DND-41 (cell line): Measurements from ENCODE around the gene ASXL1.

Experiments used
- ATAC-seq: fragments of 200-7000 bp; cut with Tn5 transposase; 3 replicates; pipeline ENCODE4 v1.9.1; 2021; ENCODE audit warnings: low read depth; ENCODE audit not compliant: insufficient read depth
- DNase-seq: peaks from one replicate; pipeline ENCODE4 v3.0.0-alpha.2; 2020
- H2AFZ ChIP-seq: 2 replicates; pipeline ENCODE4 v1.6.0; 2012; ENCODE audit warnings: low read depth, low read length
- H3K27ac ChIP-seq: 2 replicates; pipeline ENCODE4 v1.5.1; 2012; ENCODE audit warnings: low read length, inconsistent platforms
- H3K27me3 ChIP-seq: fragments of 200-600 bp; sonication (generic); 2 replicates; pipeline ENCODE4 v1.6.0; 2012; ENCODE audit warnings: low read length, mild to moderate bottlenecking, inconsistent platforms; ENCODE audit not compliant: insufficient read depth, poor library complexity
- H3K36me3 ChIP-seq: 2 replicates; pipeline ENCODE4 v1.5.1; 2012; ENCODE audit warnings: low read length, inconsistent platforms; ENCODE audit not compliant: insufficient read depth
- H3K4me1 ChIP-seq: 2 replicates; pipeline ENCODE4 v1.5.1; 2012; ENCODE audit warnings: mild to moderate bottlenecking, low read length; ENCODE audit not compliant: insufficient read depth
- H3K4me2 ChIP-seq: 2 replicates; pipeline ENCODE4 v1.6.0; 2012; ENCODE audit warnings: mild to moderate bottlenecking, moderate library complexity, low read length, inconsistent platforms; ENCODE audit not compliant: insufficient read depth
- H3K4me3 ChIP-seq, 2 experiments: fragments of 200-600 bp in 1 of 2; shearing (Covaris generic) in 1 of 2; 2 replicates each; pipeline ENCODE4 v1.5.1; 2012 to 2016; ENCODE audit warnings: inconsistent platforms in 2 of 2, low read length in 2 of 2, mild to moderate bottlenecking in 2 of 2, low read depth in 1 of 2, moderate library complexity in 1 of 2
- H3K79me2 ChIP-seq: 2 replicates; pipeline ENCODE4 v1.6.0; 2012; ENCODE audit warnings: low read length, inconsistent platforms; ENCODE audit not compliant: insufficient read depth
- H3K9ac ChIP-seq: 2 replicates; pipeline ENCODE4 v1.6.0; 2012; ENCODE audit warnings: low read depth, mild to moderate bottlenecking, inconsistent platforms, low read length, moderate library complexity
- H3K9me3 ChIP-seq: 2 replicates; pipeline ENCODE4 v1.5.1; 2012; ENCODE audit warnings: low read length, moderate library complexity, mild to moderate bottlenecking, inconsistent platforms; ENCODE audit not compliant: insufficient read depth, severe bottlenecking
- H4K20me1 ChIP-seq: 2 replicates; pipeline ENCODE4 v1.6.0; 2012; ENCODE audit warnings: low read length; ENCODE audit not compliant: insufficient read depth
- EZH2 ChIP-seq: IDR thresholded peaks from 3 replicates; pipeline ENCODE4 v1.6.1; 2012; ENCODE audit warnings: borderline replicate concordance, low read depth, mild to moderate bottlenecking, moderate library complexity, low read length, inconsistent platforms; ENCODE audit not compliant: severe bottlenecking
- TF ChIP-seq, protein P1 (sequence below): IDR thresholded peaks from 2 replicates; pipeline ENCODE4 v1.5.1; 2012; ENCODE audit warnings: borderline replicate concordance, low read length, moderate library complexity, mild to moderate bottlenecking; ENCODE audit not compliant: poor library complexity, severe bottlenecking; ENCODE audit errors: extremely low read depth

ASXL1 gene

DNA sequence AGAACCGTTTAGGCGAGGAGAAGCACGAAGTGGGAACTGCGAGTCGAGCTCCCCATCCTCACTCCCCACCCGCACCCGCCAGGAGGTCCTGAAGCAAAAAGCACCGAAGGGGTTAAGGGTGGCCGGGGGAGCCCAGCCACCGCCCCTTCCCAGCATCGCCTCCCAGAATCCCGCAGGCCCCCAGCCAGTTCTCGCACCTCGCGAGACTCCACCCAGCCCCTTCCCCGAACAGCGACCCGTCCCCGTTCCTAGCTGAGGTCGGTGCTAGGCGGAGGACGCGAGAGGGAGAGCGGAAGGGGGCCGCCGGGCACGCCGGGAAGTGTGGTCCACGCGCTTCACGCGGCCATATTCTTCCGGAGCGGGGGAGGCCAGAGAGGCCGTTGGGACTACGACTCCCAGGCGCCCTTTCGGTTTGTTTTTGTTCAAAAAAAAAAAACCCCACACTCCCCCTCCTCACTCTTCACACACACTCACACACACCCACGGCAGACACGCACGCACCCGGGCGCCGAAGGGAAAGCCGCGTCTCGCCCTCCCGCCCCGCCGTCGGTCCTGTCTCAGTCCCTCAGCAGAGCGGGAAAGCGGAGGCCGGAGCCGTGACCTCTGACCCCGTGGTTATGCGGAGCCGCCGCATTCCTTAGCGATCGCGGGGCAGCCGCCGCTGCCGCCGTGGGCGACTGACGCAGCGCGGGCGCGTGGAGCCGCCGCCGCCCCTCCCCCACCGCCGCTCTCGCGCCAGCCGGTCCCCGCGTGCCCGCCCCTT, at the start of gene ASXL1:
ASXL1 (plus strand) TSS at position 463 of the 763 bp plus-strand sequence. CDS start 445 bp downstream, outside the sequence.
- ATAC-seq (peak; percentile 95), DNase-seq (peak; percentile 100)
- no peak for TF ChIP-seq EZH2
- TF ChIP-seq, protein P1, sequence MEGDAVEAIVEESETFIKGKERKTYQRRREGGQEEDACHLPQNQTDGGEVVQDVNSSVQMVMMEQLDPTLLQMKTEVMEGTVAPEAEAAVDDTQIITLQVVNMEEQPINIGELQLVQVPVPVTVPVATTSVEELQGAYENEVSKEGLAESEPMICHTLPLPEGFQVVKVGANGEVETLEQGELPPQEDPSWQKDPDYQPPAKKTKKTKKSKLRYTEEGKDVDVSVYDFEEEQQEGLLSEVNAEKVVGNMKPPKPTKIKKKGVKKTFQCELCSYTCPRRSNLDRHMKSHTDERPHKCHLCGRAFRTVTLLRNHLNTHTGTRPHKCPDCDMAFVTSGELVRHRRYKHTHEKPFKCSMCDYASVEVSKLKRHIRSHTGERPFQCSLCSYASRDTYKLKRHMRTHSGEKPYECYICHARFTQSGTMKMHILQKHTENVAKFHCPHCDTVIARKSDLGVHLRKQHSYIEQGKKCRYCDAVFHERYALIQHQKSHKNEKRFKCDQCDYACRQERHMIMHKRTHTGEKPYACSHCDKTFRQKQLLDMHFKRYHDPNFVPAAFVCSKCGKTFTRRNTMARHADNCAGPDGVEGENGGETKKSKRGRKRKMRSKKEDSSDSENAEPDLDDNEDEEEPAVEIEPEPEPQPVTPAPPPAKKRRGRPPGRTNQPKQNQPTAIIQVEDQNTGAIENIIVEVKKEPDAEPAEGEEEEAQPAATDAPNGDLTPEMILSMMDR, result no peak
- Histone ChIP-seq H3K9ac (peak within 1 kb of the TSS; percentile 91), H3K79me2 (peaks cover 55% of the 10 kb centered on the region), H2AFZ (peak within 1 kb of the TSS; percentile 99), H3K4me3 (peak within 1 kb of the TSS; percentile 80 to 91), H3K4me2 (peak within 1 kb of the TSS; percentile 92), H4K20me1 (peaks cover 39% of the 10 kb centered on the region), H3K27ac (peak within 1 kb of the TSS; percentile 98), H3K27me3 (no peaks in the 10 kb centered on the region), H3K36me3 (peaks cover 18% of the 10 kb centered on the region), H3K4me1 (peaks cover 42% of the 10 kb centered on the region), H3K9me3 (no peaks in the 10 kb centered on the region)

DNA sequence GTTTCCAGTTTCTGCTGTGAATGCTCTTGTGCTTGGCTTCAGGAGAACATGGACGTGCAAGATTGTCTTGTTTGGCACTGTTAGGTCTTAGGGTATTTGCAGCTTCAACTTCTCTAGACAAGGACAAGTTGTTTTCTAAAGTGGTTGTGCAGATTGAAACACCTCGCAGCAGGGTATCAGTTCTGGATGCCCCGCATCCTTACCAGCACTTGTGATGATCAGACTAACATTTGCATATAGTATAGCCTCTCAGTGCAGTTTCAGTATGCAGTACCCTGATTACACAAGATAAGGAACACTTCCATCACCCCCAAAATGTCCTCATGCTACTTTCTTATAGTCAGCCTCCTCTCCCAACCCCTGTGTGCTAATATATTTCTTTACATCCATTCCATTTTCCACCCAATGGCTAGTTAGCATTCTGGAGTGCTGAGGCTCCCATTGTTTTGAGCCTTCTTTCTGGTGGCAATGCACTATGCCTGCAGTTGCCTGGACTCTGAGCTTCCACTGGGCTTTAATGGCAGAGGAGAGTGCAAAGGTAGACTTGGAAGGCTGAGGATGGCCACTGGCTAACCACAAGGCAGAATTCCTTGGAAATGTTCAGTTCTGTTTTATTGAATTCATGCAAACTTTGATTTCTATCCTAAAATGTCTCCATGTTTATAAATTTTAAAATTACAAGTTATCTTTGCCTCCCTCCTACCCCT, 45.3 kb upstream of the ASXL1 start:
- Histone ChIP-seq H3K9ac (no peak overlapping the region), H3K27me3 (no peaks in the 10 kb centered on the region), H2AFZ (no peak overlapping the region), H3K4me2 (no peak overlapping the region), H3K9me3 (no peaks in the 10 kb centered on the region), H3K27ac (no peak overlapping the region), H4K20me1 (no peaks in the 10 kb centered on the region), H3K4me3 (no peak overlapping the region), H3K4me1 (no peaks in the 10 kb centered on the region), H3K36me3 (peaks cover 42% of the 10 kb centered on the region), H3K79me2 (no peaks in the 10 kb centered on the region)
- DNase-seq (no peak), ATAC-seq (no peak)
- no peak for TF ChIP-seq EZH2
- TF ChIP-seq, protein P1, result no peak

DNA sequence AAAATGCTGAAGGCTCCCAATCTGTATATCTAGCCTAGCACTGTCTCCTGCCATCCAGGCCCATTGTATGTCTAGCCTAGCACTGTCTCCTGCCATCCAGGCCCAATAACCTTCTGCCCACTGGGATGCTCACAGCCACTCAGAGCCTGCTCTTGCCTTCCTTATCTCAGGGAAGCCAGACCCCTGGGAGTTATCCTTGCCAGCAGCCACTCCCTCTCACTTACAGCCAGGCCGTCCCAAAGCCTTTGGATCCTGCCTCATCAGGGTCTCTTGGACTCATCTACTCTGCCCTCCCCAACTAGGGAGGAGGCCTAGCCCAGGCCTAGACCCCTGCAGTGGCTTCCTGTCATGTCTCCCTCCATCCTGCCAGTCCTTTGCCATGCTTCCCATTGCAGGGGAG, 43.4 kb upstream of the ASXL1 start:
- Histone ChIP-seq H2AFZ (no peak overlapping the region), H3K79me2 (no peaks in the 10 kb centered on the region), H3K9ac (no peak overlapping the region), H3K9me3 (no peaks in the 10 kb centered on the region), H3K27ac (no peak overlapping the region), H3K27me3 (no peaks in the 10 kb centered on the region), H4K20me1 (no peaks in the 10 kb centered on the region), H3K4me2 (no peak overlapping the region), H3K36me3 (peaks cover 55% of the 10 kb centered on the region), H3K4me1 (no peaks in the 10 kb centered on the region), H3K4me3 (no peak overlapping the region)
- DNase-seq, result no peak
- TF ChIP-seq, protein P1, result no peak
- no peak for TF ChIP-seq EZH2
- ATAC-seq, result no peak
